OCI-LY1 (cell line): ENCODE data around the gene IRF7.

Experiments
- H2AFZ ChIP-seq: fragments of 200-600 bp; sonication (generic), shearing (Covaris generic); 2 replicates; pipeline ENCODE4 v1.6.0; 2014; ENCODE audit warnings: antibody characterized with exemption, mild to moderate bottlenecking, low read length
- H3F3A ChIP-seq: fragments of 200-600 bp; sonication (generic), shearing (Covaris generic); 2 replicates; pipeline ENCODE4 v1.6.0; 2014; ENCODE audit warnings: mild to moderate bottlenecking, antibody characterized with exemption, low read length, moderate library complexity; ENCODE audit not compliant: insufficient read depth
- H3K27ac ChIP-seq: fragments of 200-600 bp; sonication (generic); 2 replicates; pipeline ENCODE4 v1.5.1; 2014; ENCODE audit warnings: low read length, mixed run types, mild to moderate bottlenecking, low read depth; ENCODE audit not compliant: poor library complexity, severe bottlenecking
- H3K27me3 ChIP-seq: fragments of 200-600 bp; sonication (generic); 2 replicates; pipeline ENCODE4 v1.6.0; 2014; ENCODE audit warnings: antibody characterized with exemption, mild to moderate bottlenecking, low read length, moderate library complexity; ENCODE audit not compliant: insufficient read depth
- H3K36me3 ChIP-seq: fragments of 200-600 bp; sonication (generic); 2 replicates; pipeline ENCODE4 v1.6.1; 2014; ENCODE audit warnings: mild to moderate bottlenecking, antibody characterized with exemption, low read length, moderate library complexity, mixed read lengths; ENCODE audit not compliant: insufficient read depth
- H3K4me1 ChIP-seq: fragments of 200-600 bp; sonication (generic); 2 replicates; pipeline ENCODE4 v1.5.1; 2014; ENCODE audit warnings: mild to moderate bottlenecking, low read length, moderate library complexity; ENCODE audit not compliant: insufficient read depth, severe bottlenecking
- H3K4me2 ChIP-seq: fragments of 200-600 bp; sonication (generic), shearing (Covaris generic); 2 replicates; pipeline ENCODE4 v1.6.1; 2014; ENCODE audit warnings: low read length
- H3K4me3 ChIP-seq: fragments of 200-600 bp; sonication (generic); 2 replicates; pipeline ENCODE4 v1.5.1; 2014; ENCODE audit warnings: low read length, low read depth, mild to moderate bottlenecking, mixed read lengths; ENCODE audit not compliant: poor library complexity, severe bottlenecking
- H3K79me2 ChIP-seq: fragments of 200-600 bp; shearing (Covaris generic); 2 replicates; pipeline ENCODE4 v1.6.1; 2016; ENCODE audit warnings: mixed run types, low read length, mixed read lengths; ENCODE audit not compliant: insufficient read depth
- H3K9ac ChIP-seq: fragments of 200-600 bp; sonication (generic), shearing (Covaris generic); 2 replicates; pipeline ENCODE4 v1.6.1; 2014; ENCODE audit warnings: mild to moderate bottlenecking, low read length, mixed read lengths
- H3K9me2 ChIP-seq: fragments of 200-600 bp; sonication (generic), shearing (Covaris generic); 2 replicates; pipeline ENCODE4 v1.6.1; 2014; ENCODE audit warnings: low read depth, mild to moderate bottlenecking, low read length, mixed read lengths
- H3K9me3 ChIP-seq: fragments of 200-600 bp; shearing (Covaris generic); 2 replicates; pipeline ENCODE4 v1.6.1; 2014; ENCODE audit warnings: low read length, mixed read lengths
- H4K20me1 ChIP-seq: fragments of 200-600 bp; sonication (generic), shearing (Covaris generic); 2 replicates; pipeline ENCODE4 v1.6.0; 2016; ENCODE audit warnings: mild to moderate bottlenecking, low read length; ENCODE audit not compliant: insufficient read depth
- CTCF ChIP-seq: fragments of 200-600 bp; sonication (generic), shearing (Covaris generic); IDR thresholded peaks from 2 replicates; pipeline ENCODE4 v1.5.1; 2017; ENCODE audit warnings: mild to moderate bottlenecking, antibody characterized with exemption, low read length, moderate library complexity, mixed read lengths
- EZH2 ChIP-seq: fragments of 200-600 bp; sonication (generic), shearing (Covaris generic); IDR thresholded peaks from 2 replicates; pipeline ENCODE4 v1.8.0; 2017; ENCODE audit warnings: borderline replicate concordance, mixed run types, mild to moderate bottlenecking, antibody characterized with exemption, low read length, moderate library complexity, mixed read lengths

IRF7 gene

GRCh38 chr11:623349-623869 lies 7.7 kb upstream of the IRF7 start:
- H4K20me1 ChIP-seq = no peaks in the 10 kb centered on the region
- H3K79me2 ChIP-seq = no peaks in the 10 kb centered on the region
- no peaks in the 10 kb centered on the region for H3K9me3 ChIP-seq
- TF ChIP-seq CTCF = no peak
- TF ChIP-seq EZH2 = no peak
- H3F3A ChIP-seq = no peaks in the 10 kb centered on the region
- no peak overlapping the region for H3K9ac ChIP-seq
- H3K36me3 ChIP-seq = peaks cover 8% of the 10 kb centered on the region; the same call in 1 of the 2 replicates
- H3K4me3 ChIP-seq = no peak overlapping the region
- H3K4me2 ChIP-seq = no peak overlapping the region
- no peak overlapping the region for H2AFZ ChIP-seq
- no peak overlapping the region for H3K27ac ChIP-seq
- 0 out of 2 replicates have a peak, but pooled peaks cover 3% of the 10 kb centered on the region for H3K27me3 ChIP-seq
- H3K4me1 ChIP-seq = peaks cover 5% of the 10 kb centered on the region
- no peaks in the 10 kb centered on the region for H3K9me2 ChIP-seq

GRCh38 chr11:621838-622237 lies 6.1 kb upstream of the IRF7 start:
- H3K79me2 ChIP-seq = no peaks in the 10 kb centered on the region

GRCh38 chr11:620935-621814 lies 5.4 kb upstream of the IRF7 start:
- Histone ChIP-seq H3K79me2 (no peaks in the 10 kb centered on the region), H3K4me3 (no peak overlapping the region), H3K27me3 (0 out of 2 replicates have a peak, but pooled peaks cover 3% of the 10 kb centered on the region), H3K4me1 (peaks cover 5% of the 10 kb centered on the region), H3K36me3 (peaks cover 8% of the 10 kb centered on the region; the same call in 1 of the 2 replicates), H3K27ac (no peak overlapping the region), H3K4me2 (no peak overlapping the region), H4K20me1 (no peaks in the 10 kb centered on the region), H3K9me3 (no peaks in the 10 kb centered on the region), H2AFZ (no peak overlapping the region), H3F3A (no peaks in the 10 kb centered on the region), H3K9me2 (no peaks in the 10 kb centered on the region), H3K9ac (no peak overlapping the region)
- TF ChIP-seq CTCF = no peak
- no peak for TF ChIP-seq EZH2

More at GRCh38 chr11:621838-622237, 6.1 kb upstream of the IRF7 start:
- Histone ChIP-seq H3K36me3 (peaks cover 8% of the 10 kb centered on the region; the same call in 1 of the 2 replicates), H3F3A (no peaks in the 10 kb centered on the region), H3K27ac (no peak overlapping the region), H2AFZ (no peak overlapping the region), H3K4me3 (no peak overlapping the region), H3K4me1 (no peaks in the 10 kb centered on the region), H3K27me3 (0 out of 2 replicates have a peak, but pooled peaks cover 3% of the 10 kb centered on the region), H3K9ac (no peak overlapping the region), H4K20me1 (no peaks in the 10 kb centered on the region), H3K9me3 (no peaks in the 10 kb centered on the region), H3K4me2 (no peak overlapping the region), H3K9me2 (no peaks in the 10 kb centered on the region)
- TF ChIP-seq CTCF = no peak
- TF ChIP-seq EZH2 = no peak
